T-cell (primary cell): ENCODE data around the gene ACTC1. TPM values are rescaled to one million over a fixed set of nuclear protein-coding genes. Genes with fewer than 3 reads are reported as not detected.

Source experiments
- total RNA-seq, 35 experiments: library from RNA in 6 of 35; stranded (reverse) in 6 of 35; fragments of 120-200 nt in 1 of 35; gene quantifications; one replicate each; pipeline versions ENCODE4 v1.2.1 to v1.2.4 and lab custom pipeline; 2013 to 2026

The ACTC1 gene
- total RNA-seq, 5 donors from 2014 or later (not counting 1 experiment from before 2014, with no cell fraction given), result not detected

Other genes starting within 250 kb of the ACTC1 start
- 100 to 1,000 TPM; 225 to 468 (median 379) TPM for gene GOLGA8B, start 211.9 kb downstream of the ACTC1 start, total RNA-seq
- gene GJD2, start 40.6 kb downstream of the ACTC1 start, total RNA-seq, result not detected
- 10 to 100 TPM; 35.3 to 48.6 (median 36.3) TPM for gene AQR, start 174.2 kb upstream of the ACTC1 start, total RNA-seq
- gene ZNF770, start 192.7 kb upstream of the ACTC1 start, total RNA-seq, result 10 to 100 TPM; 38.1 to 48.1 (median 44.5) TPM